Measurements from ENCODE around the gene AP1G1. TPM values are rescaled to one million over a fixed set of nuclear protein-coding genes. Genes with fewer than 3 reads are reported as not detected.

AP1G1 gene
- total RNA-seq, 1 experiment from 2014 or later = 95.6 TPM

GRCh38 chr16:71703333-71703732 lies 105.3 kb downstream of the AP1G1 start:
- DNase-seq (ENCODE audit: low spot score) = no peak
- H3K27me3 ChIP-seq (replicated peaks; ENCODE audit: insufficient read depth, low read depth, low read length, poor library complexity) = no peaks in the 10 kb centered on the region
- peaks cover 11% of the 10 kb centered on the region for H3K4me1 ChIP-seq (ENCODE audit: insufficient read depth, low read length, poor library complexity, severe bottlenecking)
- no TSS peak for BruUV-seq (replicated peaks)
- TF ChIP-seq CTCF (conservative IDR thresholded peaks at IDR 0.05; ENCODE audit: low read depth, low read length) (no peak), EZH2 (IDR thresholded peaks at IDR 0.05; ENCODE audit: borderline replicate concordance, low read depth, low read length, poor library complexity, severe bottlenecking) (no peak)
- H3K9me3 ChIP-seq (ENCODE audit: low read depth, low read length, poor library complexity, severe bottlenecking) = no peaks in the 10 kb centered on the region
- CTCF ChIA-PET = no interaction called here
- no peak overlapping the region for H3K27ac ChIP-seq (ENCODE audit: low read depth, low read length, poor library complexity, severe bottlenecking)
- intact Hi-C loops (cut with micrococcal nuclease; ENCODE audit: unreplicated experiment) = no loop called here
- peaks cover 2% of the 10 kb centered on the region for H3K36me3 ChIP-seq (ENCODE audit: insufficient read depth, low read length, poor library complexity, severe bottlenecking)
- H3K4me3 ChIP-seq (ENCODE audit: low read depth, low read length, poor library complexity, severe bottlenecking) = no peak overlapping the region
- POLR2A ChIA-PET (ENCODE audit: low non-redundant PET) = no interaction called here

GRCh38 chr16:71700831-71701230 lies 107.8 kb downstream of the AP1G1 start:
- Histone ChIP-seq H3K27me3 (replicated peaks; ENCODE audit: insufficient read depth, low read depth, low read length, poor library complexity) (no peaks in the 10 kb centered on the region), H3K36me3 (ENCODE audit: insufficient read depth, low read length, poor library complexity, severe bottlenecking) (peaks cover 2% of the 10 kb centered on the region), H3K9me3 (ENCODE audit: low read depth, low read length, poor library complexity, severe bottlenecking) (no peaks in the 10 kb centered on the region), H3K27ac (ENCODE audit: low read depth, low read length, poor library complexity, severe bottlenecking) (no peak overlapping the region), H3K4me1 (ENCODE audit: insufficient read depth, low read length, poor library complexity, severe bottlenecking) (no peaks in the 10 kb centered on the region), H3K4me3 (ENCODE audit: low read depth, low read length, poor library complexity, severe bottlenecking) (no peak overlapping the region)
- DNase-seq (ENCODE audit: low spot score) = no peak
- intact Hi-C loops (cut with micrococcal nuclease; ENCODE audit: unreplicated experiment) = no loop called here
- ChIA-PET POLR2A (ENCODE audit: low non-redundant PET) (no interaction called here), CTCF (no interaction called here)
- TF ChIP-seq EZH2 (IDR thresholded peaks at IDR 0.05; ENCODE audit: borderline replicate concordance, low read depth, low read length, poor library complexity, severe bottlenecking) = no peak
- no TSS peak for BruUV-seq (replicated peaks)

GRCh38 chr16:71698491-71698890 lies 110.1 kb downstream of the AP1G1 start:
- no TSS peak for BruUV-seq (replicated peaks)
- no peak for DNase-seq (ENCODE audit: low spot score)
- H3K9me3 ChIP-seq (ENCODE audit: low read depth, low read length, poor library complexity, severe bottlenecking) = no peaks in the 10 kb centered on the region
- no peaks in the 10 kb centered on the region for H3K4me1 ChIP-seq (ENCODE audit: insufficient read depth, low read length, poor library complexity, severe bottlenecking)
- no peak overlapping the region for H3K27ac ChIP-seq (ENCODE audit: low read depth, low read length, poor library complexity, severe bottlenecking)
- H3K36me3 ChIP-seq (ENCODE audit: insufficient read depth, low read length, poor library complexity, severe bottlenecking) = peaks cover 2% of the 10 kb centered on the region
- no peak for TF ChIP-seq EZH2 (IDR thresholded peaks at IDR 0.05; ENCODE audit: borderline replicate concordance, low read depth, low read length, poor library complexity, severe bottlenecking)
- TF ChIP-seq CTCF (conservative IDR thresholded peaks at IDR 0.05; ENCODE audit: low read depth, low read length) = no peak
- H3K4me3 ChIP-seq (ENCODE audit: low read depth, low read length, poor library complexity, severe bottlenecking) = no peak overlapping the region
- no peaks in the 10 kb centered on the region for H3K27me3 ChIP-seq (replicated peaks; ENCODE audit: insufficient read depth, low read depth, low read length, poor library complexity)
- ChIA-PET POLR2A (ENCODE audit: low non-redundant PET) (no interaction called here), CTCF (no interaction called here)
- intact Hi-C loops (cut with micrococcal nuclease; ENCODE audit: unreplicated experiment) = no loop called here

- no peaks in the 10 kb centered on the region for H3K27me3 ChIP-seq (replicated peaks; ENCODE audit: insufficient read depth, low read depth, low read length, poor library complexity)
- POLR2A ChIA-PET (ENCODE audit: low non-redundant PET) = no interaction called here
- peaks cover 9% of the 10 kb centered on the region for H3K36me3 ChIP-seq (ENCODE audit: insufficient read depth, low read length, poor library complexity, severe bottlenecking)
- TF ChIP-seq CTCF (conservative IDR thresholded peaks at IDR 0.05; ENCODE audit: low read depth, low read length) (no peak), EZH2 (IDR thresholded peaks at IDR 0.05; ENCODE audit: borderline replicate concordance, low read depth, low read length, poor library complexity, severe bottlenecking) (no peak)
- H3K9me3 ChIP-seq (ENCODE audit: low read depth, low read length, poor library complexity, severe bottlenecking) = no peaks in the 10 kb centered on the region
- H3K4me3 ChIP-seq (ENCODE audit: low read depth, low read length, poor library complexity, severe bottlenecking) = no peak overlapping the region
- DNase-seq (ENCODE audit: low spot score) = no peak
- H3K27ac ChIP-seq (ENCODE audit: low read depth, low read length, poor library complexity, severe bottlenecking) = no peak overlapping the region
- CTCF ChIA-PET = no interaction called here
- H3K4me1 ChIP-seq (ENCODE audit: insufficient read depth, low read length, poor library complexity, severe bottlenecking) = no peaks in the 10 kb centered on the region
- BruUV-seq (replicated peaks) = no TSS peak
- intact Hi-C loops (cut with micrococcal nuclease; ENCODE audit: unreplicated experiment) = no loop called here
These were observed 115.5 kb downstream of the AP1G1 start for GRCh38 chr16:71693164-71693563.

Data from A673 (cell line).